IPS-NIHi7 (cell line): ENCODE measurements around the gene R3HDM4.
"Not testable (repeated sequence)": the region's sequence is repeated elsewhere in the genome, so short reads cannot be mapped to it uniquely, and the experiment has no call there.

ENCODE experiments used
- DNase-seq: peaks from one replicate; pipeline ENCODE4 v3.0.0; 2012; ENCODE audit warnings: mixed read lengths; ENCODE audit errors: extremely low spot score

R3HDM4 gene

GRCh38 chr19:913080-913748, at the start of gene R3HDM4:
Gene R3HDM4, minus strand, starts transcription at chr19:913219. Its CDS starts 62 bp downstream, at chr19:913157.
- peak; percentile 85 for DNase-seq

GRCh38 chr19:961866-962620, 49.0 kb upstream of the R3HDM4 start:
- no peak for DNase-seq

- DNase-seq: no peak
Observed at GRCh38 chr19:960601-960938, 47.6 kb upstream of the R3HDM4 start.

- peak; percentile 67 for DNase-seq
Observed at GRCh38 chr19:960020-960419, 47.0 kb upstream of the R3HDM4 start.

- no peak for DNase-seq
Observed at GRCh38 chr19:958967-959855, 46.2 kb upstream of the R3HDM4 start.

- DNase-seq: not testable (repeated sequence)
Observed at GRCh38 chr19:957578-957977, 44.6 kb upstream of the R3HDM4 start.

GRCh38 chr19:956766-957440, 43.9 kb upstream of the R3HDM4 start:
- DNase-seq: peak; percentile 61

- no peak for DNase-seq
Observed at GRCh38 chr19:955803-956765, 43.1 kb upstream of the R3HDM4 start.

GRCh38 chr19:954672-955494, 41.9 kb upstream of the R3HDM4 start:
- peak; percentile 57 for DNase-seq

GRCh38 chr19:954272-954671, 41.3 kb upstream of the R3HDM4 start:
- DNase-seq: no peak

GRCh38 chr19:953445-954271, 40.6 kb upstream of the R3HDM4 start:
- peak; percentile 50 for DNase-seq

GRCh38 chr19:952680-953444, 39.8 kb upstream of the R3HDM4 start:
- peak; percentile 66 for DNase-seq

- DNase-seq: no peak
Observed at GRCh38 chr19:952049-952679, 39.1 kb upstream of the R3HDM4 start.

GRCh38 chr19:950352-951066, 37.5 kb upstream of the R3HDM4 start:
- DNase-seq: no peak

GRCh38 chr19:948842-949496, 36.0 kb upstream of the R3HDM4 start:
- no peak for DNase-seq
